ENCODE results near the gene TUBG2.
"Not testable (repeated sequence)": the region's sequence is repeated elsewhere in the genome, so short reads cannot be mapped to it uniquely, and the experiment has no call there.

Gene TUBG2

DNA sequence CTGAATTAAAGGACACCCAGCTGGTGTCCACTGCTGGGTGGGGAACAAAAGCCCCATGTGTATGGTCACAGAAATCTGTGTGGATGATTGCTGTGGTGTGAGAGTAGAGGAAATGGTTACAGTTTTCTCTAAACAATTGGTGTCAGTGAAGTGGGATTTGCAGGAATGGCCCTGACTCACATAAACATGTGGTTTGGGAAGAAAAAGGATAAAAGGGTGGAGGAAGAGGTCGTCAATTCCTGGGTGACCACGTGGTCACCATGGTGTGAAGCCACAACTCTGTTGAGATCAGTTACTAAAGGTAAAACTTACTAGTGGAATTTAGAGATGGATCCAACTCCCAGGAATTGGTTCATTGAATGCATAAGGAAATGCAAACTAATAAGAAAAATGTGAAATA is 3.6 kb upstream of the TUBG2 start:
- DNase-seq = no peak

GRCh38 chr17:42657824-42658588 is 1.1 kb upstream of the TUBG2 start:
- DNase-seq = no peak

GRCh38 chr17:42659932-42660274 is 819 bp downstream of the TUBG2 start:
- DNase-seq = not testable (repeated sequence)

DNA sequence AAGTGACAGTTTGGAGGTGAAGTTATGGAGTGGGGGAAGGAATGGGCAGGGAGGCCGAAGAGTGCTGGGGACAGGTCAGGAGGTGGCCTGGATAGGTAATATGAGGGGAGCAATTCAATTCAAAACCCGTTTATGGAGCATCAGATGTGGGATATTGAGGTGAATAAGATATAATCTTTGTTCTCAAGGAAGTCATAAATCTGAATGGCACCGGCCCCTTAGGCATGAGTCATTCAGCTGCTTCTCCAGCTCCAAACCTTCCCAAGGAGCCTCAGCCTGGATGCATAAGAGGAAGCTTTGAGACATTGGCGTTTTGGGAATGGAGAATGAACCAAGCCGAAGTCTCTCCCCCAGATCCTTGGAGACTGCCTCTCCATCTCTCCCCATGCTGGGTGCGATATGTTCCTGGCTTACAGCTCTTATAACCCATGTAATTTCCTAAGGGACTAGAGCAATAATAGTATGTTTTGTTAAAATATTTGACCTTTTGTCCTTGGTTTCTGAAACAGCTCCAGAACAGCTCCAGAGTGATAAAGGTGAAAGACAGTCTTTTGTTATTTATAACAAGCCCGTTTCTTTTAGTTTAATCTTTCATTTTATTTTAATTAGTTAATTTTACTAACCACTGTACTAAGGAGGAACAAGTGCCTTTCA is 1.7 kb downstream of the TUBG2 start:
- DNase-seq = no peak

- no peak for DNase-seq
These were observed 6.5 kb downstream of the TUBG2 start for GRCh38 chr17:42665581-42666001.

DNA sequence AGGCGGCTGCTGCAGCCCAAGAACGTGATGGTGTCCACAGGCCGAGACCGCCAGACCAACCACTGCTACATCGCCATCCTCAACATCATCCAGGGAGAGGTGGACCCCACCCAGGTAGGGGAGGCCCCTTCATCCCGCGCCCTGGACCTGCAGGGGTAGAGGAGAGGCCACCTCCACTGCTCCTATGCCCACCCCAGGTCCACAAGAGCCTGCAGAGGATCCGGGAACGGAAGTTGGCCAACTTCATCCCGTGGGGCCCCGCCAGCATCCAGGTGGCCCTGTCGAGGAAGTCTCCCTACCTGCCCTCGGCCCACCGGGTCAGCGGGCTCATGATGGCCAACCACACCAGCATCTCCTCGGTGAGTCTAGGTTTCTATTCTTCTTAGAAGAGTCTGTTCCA is 7.0 kb downstream of the TUBG2 start:
- DNase-seq = not testable (repeated sequence)

DNA sequence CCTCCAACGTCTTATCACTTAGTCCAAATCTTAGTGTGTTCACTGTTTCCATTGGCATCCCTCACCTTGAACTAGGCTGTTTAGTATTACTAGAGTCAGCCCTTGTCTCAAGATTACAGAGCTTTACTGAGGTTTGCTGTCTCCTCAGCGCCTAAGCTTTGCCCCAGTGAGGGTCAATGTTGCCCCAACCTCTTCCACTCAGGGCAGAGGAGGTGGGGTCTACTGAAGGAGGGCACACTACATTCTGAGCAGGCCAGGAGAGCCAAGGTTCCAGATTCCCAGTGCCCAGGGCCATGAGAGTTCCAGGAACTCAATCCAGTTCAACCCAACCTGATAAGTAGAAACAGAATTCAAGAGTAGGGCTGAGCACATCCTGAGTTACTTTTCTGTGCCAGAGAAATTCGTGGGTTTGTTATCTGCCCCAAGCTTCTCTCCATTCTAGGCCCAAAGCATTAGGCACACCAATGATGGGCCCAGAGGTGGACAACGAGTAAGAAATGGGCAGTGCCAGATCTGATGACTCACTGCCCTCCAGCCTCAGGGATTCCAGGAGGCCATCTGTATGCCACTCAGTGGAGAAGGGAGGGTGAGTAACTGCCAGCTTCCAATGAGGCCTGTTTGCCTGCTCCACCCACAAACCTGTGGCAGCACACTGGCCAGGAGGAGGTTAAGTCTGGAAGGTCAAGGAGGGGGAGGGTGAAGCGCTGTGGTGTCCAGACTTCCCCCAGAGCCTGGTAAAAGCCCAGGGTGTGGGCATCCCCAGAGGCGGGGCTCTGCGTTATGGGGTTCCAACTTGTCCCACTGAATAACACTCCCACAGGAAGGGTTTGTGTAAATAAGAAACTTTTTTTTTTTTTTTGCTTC is 8.2 kb downstream of the TUBG2 start:
- no peak for DNase-seq

GRCh38 chr17:42669705-42669976 is 10.6 kb downstream of the TUBG2 start:
- DNase-seq = no peak

DNA sequence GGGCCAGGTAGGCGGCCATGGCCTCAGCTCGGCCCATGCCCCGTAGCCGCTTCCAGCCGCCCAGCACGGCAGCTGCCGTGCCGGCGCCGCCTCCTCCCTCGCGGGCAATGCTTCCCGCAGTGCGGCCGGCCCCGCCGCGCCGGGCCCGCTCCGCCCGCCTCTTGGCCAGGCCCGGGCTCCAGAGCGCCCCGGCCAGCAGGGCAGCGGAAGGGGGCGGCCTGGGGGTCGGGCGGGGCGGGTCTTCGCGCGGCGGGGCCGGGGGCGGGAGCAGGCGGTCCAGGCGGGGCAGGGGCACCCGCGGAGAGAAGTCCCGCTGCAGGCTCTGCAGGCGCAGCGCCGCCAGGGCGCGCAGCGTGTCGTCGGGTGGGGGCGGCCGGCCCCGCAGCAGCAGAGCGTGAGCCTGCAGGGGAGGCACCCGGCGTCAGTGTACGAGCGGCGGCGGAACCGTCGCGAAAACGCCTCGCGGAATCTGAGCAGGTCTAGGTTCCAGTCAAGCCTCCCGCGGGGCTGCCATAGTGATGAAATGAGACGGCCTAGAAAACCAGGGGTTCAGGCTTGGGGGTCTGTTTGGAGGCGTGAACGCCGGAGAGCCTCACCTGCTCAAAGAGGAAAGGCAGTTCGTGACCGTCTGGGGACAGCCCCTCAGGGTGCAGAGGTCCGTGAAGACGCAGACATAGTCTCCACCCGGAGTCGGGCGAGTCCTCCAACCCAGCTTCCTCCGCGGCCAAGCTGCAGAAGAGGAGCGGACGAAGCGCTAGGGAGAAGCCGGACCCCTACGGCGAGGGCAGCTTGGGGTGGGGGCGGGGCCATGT is 11.1 kb downstream of the TUBG2 start:
- no peak for DNase-seq

GRCh38 chr17:42670789-42671657 is 11.9 kb downstream of the TUBG2 start:
- DNase-seq = no peak

DNA sequence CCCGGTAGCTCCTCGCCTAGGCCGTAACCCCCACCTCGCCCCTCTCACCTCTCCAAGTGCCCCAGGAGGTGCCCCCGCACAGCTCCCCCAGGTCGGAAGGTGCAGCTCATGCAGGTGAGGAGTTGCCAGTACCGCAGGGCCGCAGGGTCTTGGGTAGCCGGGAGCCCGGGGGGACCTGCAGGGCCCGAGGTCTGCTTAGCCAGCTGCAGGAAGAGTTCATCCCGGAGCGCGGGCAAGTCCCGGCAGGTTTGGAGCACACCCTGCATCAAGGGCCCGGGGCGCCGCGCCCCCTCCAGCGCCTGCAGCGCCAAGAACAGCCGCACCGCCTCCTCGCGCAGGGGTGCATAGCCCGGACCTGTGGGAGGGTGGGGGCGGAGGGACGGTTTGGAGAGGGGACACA is 13.0 kb downstream of the TUBG2 start:
- DNase-seq = no peak

GRCh38 chr17:42673266-42673884 is 14.3 kb downstream of the TUBG2 start:
- DNase-seq = no peak

DNA sequence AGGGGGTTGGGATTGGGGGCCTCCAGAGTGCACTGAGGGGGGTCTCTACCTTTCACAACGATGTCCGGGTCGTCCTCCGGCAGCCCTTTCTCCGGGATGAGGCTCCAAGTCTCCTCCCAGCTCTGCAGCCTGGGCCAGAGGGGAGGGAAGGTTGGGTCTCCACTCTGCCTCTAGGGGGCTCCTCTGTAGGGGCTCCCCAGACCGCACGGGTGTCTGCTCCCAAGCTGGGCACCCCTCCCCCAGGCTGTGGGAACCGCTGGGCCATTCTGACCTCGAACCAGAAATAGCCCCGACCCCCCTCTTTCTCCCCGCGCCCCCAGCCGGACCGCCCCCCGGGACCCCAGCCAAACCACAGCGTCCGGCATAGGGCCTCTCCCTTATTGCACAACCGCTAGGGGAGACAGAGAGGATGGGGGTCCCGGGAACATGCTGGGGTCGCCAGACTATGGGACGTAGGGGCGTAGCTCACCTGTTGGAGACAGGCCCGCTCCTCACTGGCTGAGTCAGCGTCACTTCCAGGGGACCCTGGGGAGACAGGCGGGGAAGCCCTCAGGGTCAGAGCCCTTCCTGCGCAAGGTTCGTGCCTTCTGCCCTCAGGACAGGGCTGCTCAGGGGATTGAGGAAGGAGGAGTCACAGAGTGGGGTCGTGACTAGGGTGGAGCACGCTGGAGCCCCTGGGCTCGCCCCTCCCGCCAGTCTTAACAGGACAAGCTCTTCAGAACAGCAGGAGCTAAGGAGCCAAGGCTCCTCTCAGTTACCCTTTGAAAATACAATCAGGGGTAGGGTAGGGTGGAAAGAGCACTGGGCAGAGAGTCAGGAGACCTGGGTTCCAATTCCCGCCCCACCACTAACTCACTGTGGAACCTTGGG is 15.0 kb downstream of the TUBG2 start:
- DNase-seq = no peak

GRCh38 chr17:42674755-42675347 is 15.8 kb downstream of the TUBG2 start:
- DNase-seq = peak; percentile 54

GRCh38 chr17:42675348-42675964 is 16.4 kb downstream of the TUBG2 start:
- peak; percentile 54 for DNase-seq

GRCh38 chr17:42675965-42676423 is 16.9 kb downstream of the TUBG2 start:
- DNase-seq = peak; percentile 38

DNA sequence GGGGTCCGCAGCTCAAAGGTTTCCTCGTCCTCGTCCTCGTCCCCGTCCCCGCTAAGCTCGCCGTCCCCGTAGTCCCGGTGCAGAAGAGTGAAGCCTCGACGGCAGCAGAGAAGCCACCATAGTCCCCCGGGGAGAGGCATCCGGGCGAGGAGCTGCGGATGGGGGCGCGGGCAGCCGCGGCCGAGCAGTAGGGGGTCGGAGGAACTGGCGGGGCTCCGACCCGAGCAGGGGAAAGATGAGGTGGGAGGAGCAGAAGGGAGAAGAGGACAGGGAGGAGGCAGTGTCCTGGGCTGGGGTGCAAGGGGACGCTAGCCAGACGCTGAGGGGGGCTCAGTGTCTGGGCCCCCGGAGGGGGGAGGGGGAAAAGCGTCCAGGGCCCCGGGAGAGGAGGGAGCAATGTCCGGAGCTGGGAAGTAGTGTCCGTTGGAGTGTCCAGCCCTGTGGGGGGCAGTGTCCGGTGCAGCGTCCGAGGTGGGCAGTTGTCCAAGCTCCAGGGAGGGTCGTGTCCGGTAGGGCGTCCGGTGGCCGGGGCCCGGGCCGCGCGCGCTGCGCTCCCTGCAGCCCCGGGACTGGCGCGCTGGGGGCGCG is 17.4 kb downstream of the TUBG2 start, which contains the start of gene PLEKHH3:
TSS of gene PLEKHH3 (minus strand) at position 571 of the 588 bp plus-strand sequence. CDS start at position 140, 431 bp downstream.
- peak; percentile 59 for DNase-seq

DNA sequence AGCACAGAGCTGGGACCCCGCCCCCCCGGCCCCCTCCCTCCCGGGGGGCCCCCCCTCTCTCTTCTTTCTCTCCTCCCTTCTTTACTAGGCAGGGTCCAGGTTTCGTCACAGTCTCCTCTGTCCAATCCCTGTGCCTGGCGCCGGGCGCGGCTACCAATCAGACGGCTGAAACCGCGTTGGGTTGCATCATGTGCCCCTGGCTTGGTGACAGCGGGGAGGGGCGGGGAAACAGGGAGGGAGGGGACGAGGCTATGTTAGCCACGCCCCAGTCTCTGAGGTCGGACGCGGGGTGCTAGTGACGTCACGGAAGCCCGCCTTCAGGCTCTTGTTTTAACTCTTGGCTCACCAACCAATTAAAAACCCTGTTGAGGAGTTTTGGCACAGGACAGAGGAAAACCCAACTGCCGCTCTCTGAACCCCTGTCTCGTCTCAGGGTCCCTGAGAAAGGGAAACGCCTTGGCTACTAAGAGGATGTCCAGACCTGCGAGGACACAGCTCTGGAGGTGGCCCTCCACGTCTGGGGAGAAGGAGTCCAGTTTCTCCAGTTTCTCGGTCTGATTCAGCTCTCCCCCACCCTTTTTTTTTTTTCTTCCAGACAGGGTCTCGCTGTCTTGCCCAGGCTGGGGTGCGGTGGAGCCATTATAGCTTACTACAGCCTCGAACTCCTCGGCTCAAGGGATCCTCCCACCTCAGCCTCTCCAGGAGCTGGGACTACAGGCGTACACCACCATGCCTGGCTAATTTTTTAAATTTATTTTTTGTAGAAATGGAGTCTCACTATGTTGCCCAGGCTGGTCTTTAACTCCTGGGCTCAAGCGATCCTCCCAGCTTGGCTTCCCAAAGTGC is 18.2 kb downstream of the TUBG2 start:
- DNase-seq = peak; percentile 100
